ENCODE results near the gene EYA2.
"Not testable (repeated sequence)": the region's sequence is repeated elsewhere in the genome, so short reads cannot be mapped to it uniquely, and the experiment has no call there.

EYA2 gene

DNA sequence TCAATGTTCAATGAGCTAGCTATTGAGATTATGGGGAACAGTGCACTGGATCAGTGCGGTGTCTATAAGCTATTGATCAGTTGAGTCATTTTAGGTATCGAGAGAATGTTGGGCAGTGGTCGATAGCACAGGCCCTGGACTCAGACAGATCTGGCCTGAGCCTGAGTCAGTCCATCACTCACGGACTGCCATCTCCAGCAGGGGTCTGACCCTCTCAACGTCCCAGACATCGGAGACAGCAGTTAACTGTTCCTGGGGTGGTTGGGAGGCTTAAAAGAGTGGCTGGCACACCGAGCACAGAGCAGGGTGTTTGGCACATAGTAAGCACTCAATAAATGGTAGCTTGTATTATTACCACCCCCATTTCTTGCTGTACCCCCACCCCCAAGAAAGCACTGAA is 9.3 kb downstream of the EYA2 start:
- H3K4me1 Mint-ChIP-seq: no peaks in the 10 kb centered on the region
- H3K9me3 Mint-ChIP-seq: no peaks in the 10 kb centered on the region
- H3K36me3 Mint-ChIP-seq: no peaks in the 10 kb centered on the region
- ATAC-seq (replicated peaks) (no peak), DNase-seq (no peak)
- H3K4me3 Mint-ChIP-seq: no peak overlapping the region
- H3K27ac Mint-ChIP-seq: no peak overlapping the region
- peaks cover 16 to 18% of the 10 kb centered on the region in 2 donors for H3K27me3 Mint-ChIP-seq

DNA sequence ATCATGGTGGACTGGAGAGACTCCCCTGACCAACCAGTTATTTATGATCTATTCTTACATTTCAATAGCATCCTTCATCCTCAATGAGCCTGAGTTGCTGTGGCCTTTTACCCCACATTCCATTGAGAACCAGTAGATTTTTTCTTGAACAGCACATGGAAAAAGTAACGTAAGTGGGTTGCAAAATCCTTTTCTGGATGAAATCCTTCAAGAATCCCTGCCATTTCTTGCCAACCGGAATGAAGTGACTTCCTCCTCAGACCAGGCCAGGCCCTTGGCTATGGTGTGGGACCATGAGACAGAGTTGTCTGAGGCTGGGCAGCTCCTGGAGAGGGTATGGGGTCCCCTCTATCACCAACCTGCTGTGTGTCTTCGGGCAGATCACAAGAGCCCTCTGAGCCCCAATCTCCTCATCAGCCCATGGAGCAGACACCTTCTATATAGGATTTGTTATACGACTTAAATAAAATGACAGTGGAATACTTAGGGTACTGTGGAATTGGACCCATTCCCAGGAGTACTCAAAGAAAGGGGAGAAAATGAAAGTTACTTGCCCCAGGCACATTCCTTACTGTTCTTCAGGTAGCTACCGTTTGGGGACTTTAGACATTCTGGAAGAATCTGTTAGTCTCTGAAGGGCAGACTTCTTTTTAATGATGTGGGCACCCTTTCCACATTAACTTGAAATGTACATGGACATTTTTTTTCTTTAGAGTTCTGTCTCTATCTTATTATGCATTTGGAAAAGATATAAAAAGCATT is 10.9 kb downstream of the EYA2 start:
- no peak for ATAC-seq (replicated peaks)
- Mint-ChIP-seq H3K4me3 (no peak overlapping the region), H3K27ac (no peak overlapping the region), H3K27me3 (peaks cover 16 to 23% of the 10 kb centered on the region in 2 donors), H3K9me3 (peaks cover 0 to 4% of the 10 kb centered on the region in 2 donors), H3K4me1 (no peaks in the 10 kb centered on the region), H3K36me3 (no peaks in the 10 kb centered on the region)
- no peak for DNase-seq

DNA sequence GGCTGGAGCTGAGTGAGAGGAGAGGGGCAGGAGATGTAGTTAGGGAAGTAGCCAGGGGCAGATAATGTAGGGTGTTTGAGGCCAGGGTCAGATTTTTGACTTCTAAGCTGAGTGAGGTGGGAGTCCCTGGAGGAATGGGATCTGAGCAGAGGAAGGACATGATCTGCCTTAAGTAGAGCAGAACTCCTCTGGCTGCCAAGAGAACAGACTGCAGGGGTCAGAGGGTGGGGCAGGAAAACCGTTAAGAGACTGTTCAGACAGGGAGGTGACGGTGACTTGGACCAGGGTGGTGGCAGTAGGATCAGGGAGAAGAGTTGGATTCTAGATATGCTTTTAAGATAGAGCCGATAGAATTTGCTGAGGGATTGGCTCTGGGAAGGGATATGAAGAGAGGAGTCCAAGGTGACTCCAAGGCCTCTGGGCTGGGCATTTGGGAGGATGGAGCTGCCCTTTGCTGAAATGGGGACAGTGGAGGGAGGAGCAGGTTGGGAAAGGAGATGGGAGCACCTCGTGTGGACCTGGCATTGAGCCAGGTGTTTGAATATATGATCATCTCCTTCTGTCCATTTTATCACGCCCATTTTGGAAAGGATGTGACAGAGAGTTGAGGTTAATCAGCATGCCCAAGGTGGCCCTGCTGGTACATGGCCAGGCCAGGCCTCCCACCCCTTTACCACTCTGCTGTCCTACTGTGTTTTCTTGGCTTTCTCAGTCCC is 18.8 kb downstream of the EYA2 start:
- H3K27me3 Mint-ChIP-seq: peaks cover 13 to 28% of the 10 kb centered on the region in 2 donors
- peaks cover 2 to 7% of the 10 kb centered on the region in 2 donors for H3K9me3 Mint-ChIP-seq

DNA sequence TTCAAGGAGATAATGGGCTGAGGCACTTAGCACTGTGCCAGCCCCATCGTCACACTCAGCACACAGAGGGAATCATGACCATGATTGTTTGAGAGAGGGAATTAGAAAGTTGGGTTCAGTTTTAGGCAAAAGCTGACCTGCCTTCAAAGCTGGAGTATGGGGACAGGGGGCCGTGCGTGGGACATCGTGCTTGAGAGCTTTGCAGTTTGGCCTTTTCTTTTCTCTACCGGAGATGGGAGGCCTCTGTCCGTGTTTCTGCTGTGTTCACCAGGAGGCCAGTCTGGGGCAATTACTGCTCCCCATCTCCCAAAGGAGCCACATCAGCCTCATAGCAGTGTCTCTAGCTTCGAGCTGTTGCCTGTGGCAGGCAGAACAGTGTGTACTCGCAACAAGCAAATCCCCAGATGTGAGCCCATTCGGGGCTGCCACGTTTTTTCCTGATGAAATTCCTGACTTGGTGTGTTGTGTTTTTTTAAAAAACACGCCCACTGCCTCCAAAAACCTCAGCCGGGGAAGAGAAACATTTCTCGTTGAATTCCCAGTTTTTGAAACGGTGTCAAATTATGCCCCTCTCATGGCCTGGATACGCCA is 20.2 kb downstream of the EYA2 start:
- Mint-ChIP-seq H3K27me3 (peaks cover 13 to 27% of the 10 kb centered on the region in 2 donors), H3K4me3 (no peak overlapping the region), H3K4me1 (no peaks in the 10 kb centered on the region), H3K9me3 (peaks cover 5 to 10% of the 10 kb centered on the region in 2 donors), H3K27ac (no peak overlapping the region), H3K36me3 (no peaks in the 10 kb centered on the region)
- DNase-seq (no peak), ATAC-seq (replicated peaks) (no peak)

More for the DNA sequence above, 18.8 kb downstream of the EYA2 start:
- no peak overlapping the region for H3K4me3 Mint-ChIP-seq
- no peaks in the 10 kb centered on the region for H3K4me1 Mint-ChIP-seq
- no peaks in the 10 kb centered on the region for H3K36me3 Mint-ChIP-seq
- H3K27ac Mint-ChIP-seq: no peak overlapping the region
- DNase-seq: no peak
- no peak for ATAC-seq (replicated peaks)

DNA sequence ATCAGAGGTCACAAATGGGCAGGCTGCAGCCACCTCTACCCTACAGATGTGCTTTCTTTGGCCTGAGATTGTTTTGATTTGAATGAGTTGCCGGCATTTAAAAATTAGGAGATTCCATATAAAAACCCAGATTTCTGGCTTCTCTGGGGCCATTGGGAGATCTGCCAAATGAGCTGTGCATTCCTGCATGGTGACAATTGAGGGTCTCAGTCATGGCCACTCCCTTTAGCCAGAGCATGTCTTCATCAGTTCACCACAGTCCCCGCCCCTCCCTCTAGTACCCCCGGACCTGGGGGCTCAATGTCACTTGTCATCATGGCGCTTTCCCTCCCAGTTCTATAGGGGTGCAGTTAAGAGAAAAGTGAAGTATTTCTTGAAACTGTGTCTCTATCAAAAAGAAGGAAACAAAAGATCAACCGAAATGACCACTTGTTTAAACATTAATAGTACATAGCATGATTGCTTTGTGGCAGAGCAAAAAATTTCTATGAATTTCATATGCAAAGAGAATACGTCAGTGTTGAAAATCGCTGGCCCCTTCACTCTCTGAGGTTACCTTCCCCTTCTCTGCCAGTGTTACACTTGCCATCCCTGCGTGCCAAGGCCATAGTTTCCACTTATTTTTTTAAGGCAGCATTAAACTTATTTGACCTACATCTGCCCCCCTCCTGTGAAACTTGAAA is 21.1 kb downstream of the EYA2 start:
- H3K4me3 Mint-ChIP-seq: no peak overlapping the region
- H3K9me3 Mint-ChIP-seq: peaks cover 5 to 7% of the 10 kb centered on the region in 2 donors
- H3K27me3 Mint-ChIP-seq: peaks cover 16 to 24% of the 10 kb centered on the region in 2 donors
- H3K27ac Mint-ChIP-seq: no peak overlapping the region
- ATAC-seq (replicated peaks) (no peak), DNase-seq (no peak)
- no peaks in the 10 kb centered on the region for H3K4me1 Mint-ChIP-seq
- H3K36me3 Mint-ChIP-seq: no peaks in the 10 kb centered on the region

DNA sequence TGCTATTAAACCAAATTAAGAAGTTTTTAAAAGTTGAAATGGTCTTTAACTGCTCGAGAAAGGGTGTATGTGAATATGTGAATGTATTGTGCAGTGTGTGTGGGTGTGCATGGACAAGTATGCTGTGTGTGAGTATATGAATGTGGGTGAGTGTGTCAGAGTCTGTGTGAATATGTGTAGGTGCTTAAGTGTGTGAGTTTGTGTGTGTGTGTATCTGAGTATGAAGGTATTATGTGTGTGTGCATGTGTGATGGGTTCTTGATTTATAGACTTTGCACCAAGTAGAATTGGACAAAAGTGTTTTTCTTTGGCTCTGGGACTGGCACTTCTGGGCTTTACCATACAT is 21.6 kb downstream of the EYA2 start:
- Mint-ChIP-seq H3K27me3 (peaks cover 21 to 29% of the 10 kb centered on the region in 2 donors), H3K36me3 (no peaks in the 10 kb centered on the region), H3K27ac (no peak overlapping the region), H3K4me3 (no peak overlapping the region), H3K4me1 (no peaks in the 10 kb centered on the region), H3K9me3 (peaks cover 5 to 7% of the 10 kb centered on the region in 2 donors)
- no peak for ATAC-seq (replicated peaks)
- no peak for DNase-seq

DNA sequence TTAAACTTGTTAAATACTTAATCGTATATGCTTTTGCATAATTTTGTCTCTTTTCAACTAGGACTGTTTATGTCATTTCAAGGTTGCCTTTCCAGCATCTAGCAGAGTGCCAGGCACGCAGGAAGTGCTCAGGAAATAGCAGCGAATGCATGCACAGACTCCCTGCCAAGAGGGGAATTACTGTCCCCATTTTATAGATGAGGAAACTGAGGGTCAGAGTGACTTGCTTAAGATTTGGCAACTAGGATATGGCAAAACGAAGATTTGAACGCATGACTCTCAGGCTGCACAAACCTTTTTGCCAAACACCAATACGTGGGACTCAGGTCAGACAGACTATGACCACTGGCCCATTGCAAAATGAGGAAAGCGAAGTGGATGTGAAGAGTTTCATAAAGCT is 22.5 kb downstream of the EYA2 start:
- H3K9me3 Mint-ChIP-seq: peaks cover 5 to 7% of the 10 kb centered on the region in 2 donors
- no peak overlapping the region for H3K27ac Mint-ChIP-seq
- DNase-seq (no peak), ATAC-seq (replicated peaks) (no peak)
- no peaks in the 10 kb centered on the region for H3K36me3 Mint-ChIP-seq
- no peaks in the 10 kb centered on the region for H3K4me1 Mint-ChIP-seq
- H3K27me3 Mint-ChIP-seq: peaks cover 28 to 31% of the 10 kb centered on the region in 2 donors
- no peak overlapping the region for H3K4me3 Mint-ChIP-seq

DNA sequence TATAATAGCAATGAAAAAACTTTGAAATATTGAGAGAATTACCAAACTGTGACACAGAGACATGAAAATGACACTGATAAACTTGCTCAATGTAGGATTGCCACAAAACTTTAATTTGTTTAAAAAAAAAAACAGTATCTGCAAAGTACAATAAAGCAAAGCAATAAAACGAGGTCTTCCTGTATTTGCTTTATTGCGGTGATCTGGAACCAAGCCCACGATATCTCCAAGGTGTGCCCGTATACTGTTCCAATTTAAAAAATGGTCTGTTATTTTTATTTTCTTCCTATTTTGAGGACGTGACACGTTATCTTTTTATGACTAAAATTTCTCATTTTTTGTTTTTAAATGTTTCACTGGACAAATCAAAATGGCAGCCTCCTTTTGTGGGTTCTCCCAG is 25.5 kb downstream of the EYA2 start:
- peaks cover 3% of the 10 kb centered on the region in 2 donors for H3K9me3 Mint-ChIP-seq
- no peak for ATAC-seq (replicated peaks)
- no peak overlapping the region for H3K4me3 Mint-ChIP-seq
- no peaks in the 10 kb centered on the region for H3K4me1 Mint-ChIP-seq
- H3K27ac Mint-ChIP-seq: no peak overlapping the region
- DNase-seq: no peak
- H3K27me3 Mint-ChIP-seq: peaks cover 23 to 35% of the 10 kb centered on the region in 2 donors
- no peaks in the 10 kb centered on the region for H3K36me3 Mint-ChIP-seq

DNA sequence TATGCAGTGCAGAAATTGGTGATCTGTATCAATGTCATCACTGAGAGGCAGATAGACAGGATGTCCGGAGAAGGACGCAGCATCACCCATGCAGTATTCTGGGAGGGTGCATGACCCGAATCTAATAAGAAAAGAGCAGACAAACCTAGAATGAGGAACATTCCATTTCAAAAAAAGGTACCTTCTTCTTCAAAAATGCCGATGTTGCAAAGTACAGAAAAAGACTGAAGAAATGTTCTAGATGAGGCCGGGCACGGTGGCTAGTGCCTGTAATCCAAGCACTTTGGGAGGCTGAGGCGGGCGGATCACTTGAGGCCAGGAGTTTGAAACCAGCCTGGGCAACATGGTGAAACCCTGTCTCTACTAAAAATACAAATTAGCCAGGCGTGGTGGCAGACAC is 28.2 kb downstream of the EYA2 start:
- H3K36me3 Mint-ChIP-seq, H3K4me1 Mint-ChIP-seq: not testable (repeated sequence)
- peaks cover 17 to 28% of the 10 kb centered on the region in 2 donors for H3K27me3 Mint-ChIP-seq

DNA sequence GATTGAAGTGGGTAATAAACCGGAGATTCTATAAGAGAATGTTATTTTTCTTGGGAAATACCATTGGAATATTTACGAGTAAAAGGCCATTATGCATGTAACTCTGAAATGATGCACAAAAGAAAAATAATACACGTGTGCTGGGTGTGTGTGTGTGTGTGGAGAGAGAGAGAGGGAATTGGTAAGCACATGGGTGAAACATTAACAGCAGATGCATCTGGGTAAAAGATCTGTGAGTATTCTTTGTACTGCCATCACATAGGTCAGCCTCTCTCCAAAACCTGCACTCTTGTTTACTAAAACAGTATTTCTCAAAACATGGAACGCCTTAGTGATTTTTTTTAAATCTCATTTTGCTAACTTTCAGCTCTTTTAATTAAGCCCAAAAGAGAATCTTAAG is 28.9 kb downstream of the EYA2 start:
- Mint-ChIP-seq H3K4me1 (no peaks in the 10 kb centered on the region), H3K27me3 (peaks cover 15 to 28% of the 10 kb centered on the region in 2 donors), H3K36me3 (peaks cover 0 to 2% of the 10 kb centered on the region in 2 donors), H3K9me3 (peaks cover 3 to 8% of the 10 kb centered on the region in 2 donors), H3K4me3 (no peak overlapping the region), H3K27ac (no peak overlapping the region)
- ATAC-seq (replicated peaks): no peak
- DNase-seq: no peak

More for the DNA sequence above, 28.2 kb downstream of the EYA2 start:
- not testable (repeated sequence) for H3K27ac Mint-ChIP-seq; H3K4me3 Mint-ChIP-seq; DNase-seq; ATAC-seq (replicated peaks); H3K9me3 Mint-ChIP-seq

DNA sequence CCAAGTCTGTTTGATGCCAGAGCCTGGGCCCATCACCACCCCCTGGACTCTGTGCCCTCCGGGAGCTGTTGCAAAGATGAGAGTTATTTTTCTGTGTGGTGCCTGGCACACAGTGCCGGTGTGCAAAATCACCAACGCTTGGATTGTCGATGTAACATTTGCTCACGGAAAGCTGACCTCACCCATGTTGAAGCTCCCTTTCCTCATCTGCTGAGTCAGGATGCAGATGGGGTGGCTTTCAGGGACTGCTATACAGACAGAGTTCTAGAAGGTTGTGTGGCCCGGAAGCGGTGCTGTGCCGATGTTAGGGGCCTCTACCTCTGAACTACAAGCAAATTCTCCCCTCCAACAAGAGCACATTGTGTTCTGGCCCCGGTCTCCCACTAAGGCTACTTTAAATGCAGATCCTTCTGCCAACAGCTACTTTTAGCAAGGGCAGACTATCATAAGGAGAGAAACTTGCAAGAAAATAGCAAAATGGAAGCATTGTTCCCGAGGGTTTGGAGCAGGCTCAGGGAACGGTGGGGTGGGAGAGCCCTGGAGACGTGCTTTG is 34.0 kb downstream of the EYA2 start:
- Mint-ChIP-seq H3K4me1 (no peaks in the 10 kb centered on the region), H3K27me3 (peaks cover 19 to 26% of the 10 kb centered on the region in 2 donors), H3K4me3 (no peak overlapping the region)

DNA sequence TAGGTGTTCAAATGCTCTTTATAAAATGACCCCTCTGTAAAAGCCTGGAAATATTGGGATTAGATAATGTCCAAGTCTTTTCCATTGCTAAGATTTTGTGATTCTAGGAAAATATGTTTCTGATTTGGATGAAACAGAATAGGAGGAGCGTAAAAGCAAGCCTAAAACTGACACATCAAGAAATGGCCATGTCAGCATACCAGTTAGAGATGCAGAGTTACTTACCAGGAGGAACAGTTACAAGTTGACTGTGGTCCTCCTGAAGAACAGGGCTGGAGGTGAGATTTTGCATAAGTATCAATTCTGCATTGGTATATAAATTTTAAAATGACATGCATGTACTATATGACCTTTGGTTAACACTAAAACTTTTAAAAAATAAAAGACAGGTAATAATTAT is 35.3 kb downstream of the EYA2 start:
- no peaks in the 10 kb centered on the region for H3K4me1 Mint-ChIP-seq
- H3K27ac Mint-ChIP-seq: no peak overlapping the region
- DNase-seq: no peak
- H3K4me3 Mint-ChIP-seq: no peak overlapping the region
- H3K9me3 Mint-ChIP-seq: peaks cover 0 to 5% of the 10 kb centered on the region in 2 donors
- H3K27me3 Mint-ChIP-seq: peaks cover 23 to 33% of the 10 kb centered on the region in 2 donors
- no peak for ATAC-seq (replicated peaks)
- H3K36me3 Mint-ChIP-seq: peaks cover 0 to 2% of the 10 kb centered on the region in 2 donors

More for the DNA sequence above, 34.0 kb downstream of the EYA2 start:
- ATAC-seq (replicated peaks): no peak
- peaks cover 0 to 2% of the 10 kb centered on the region in 2 donors for H3K36me3 Mint-ChIP-seq
- no peak overlapping the region for H3K27ac Mint-ChIP-seq
- DNase-seq: no peak
- peaks cover 0 to 5% of the 10 kb centered on the region in 2 donors for H3K9me3 Mint-ChIP-seq

DNA sequence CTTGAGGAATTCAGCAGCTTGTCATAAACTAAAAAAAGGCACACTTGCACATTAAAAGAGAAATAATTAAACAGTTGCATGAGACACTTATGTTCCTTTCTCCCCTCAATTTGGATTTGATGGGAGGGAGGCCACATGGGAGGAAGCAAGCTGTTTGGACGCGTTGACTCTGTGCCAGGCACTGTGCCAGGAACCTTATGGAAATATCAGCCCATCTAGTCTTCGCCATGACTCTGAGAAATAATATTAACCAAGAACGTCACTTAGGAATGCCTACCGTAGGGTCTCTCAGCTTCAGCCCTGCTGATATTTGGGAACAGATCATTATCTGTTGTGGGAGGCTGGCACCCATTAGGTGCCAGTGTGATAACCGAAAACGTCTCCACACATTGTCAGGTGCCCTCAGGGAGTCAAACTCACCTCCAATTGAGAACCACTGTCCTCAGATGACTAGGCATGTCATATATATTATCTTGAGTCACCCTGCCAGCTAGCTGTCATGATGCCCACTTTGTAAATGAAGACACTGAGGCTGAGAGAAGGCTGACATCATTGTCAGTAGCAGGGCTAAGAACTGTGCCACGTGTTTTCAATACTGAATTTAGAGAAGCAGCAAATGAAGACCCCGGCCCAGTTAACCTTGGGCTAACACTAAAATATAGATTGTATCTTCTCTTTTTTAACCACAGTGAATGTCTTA is 36.1 kb downstream of the EYA2 start:
- peaks cover 0 to 2% of the 10 kb centered on the region in 2 donors for H3K36me3 Mint-ChIP-seq
- H3K4me3 Mint-ChIP-seq: no peak overlapping the region
- no peaks in the 10 kb centered on the region for H3K4me1 Mint-ChIP-seq
- H3K27ac Mint-ChIP-seq: no peak overlapping the region
- ATAC-seq (replicated peaks): no peak
- H3K9me3 Mint-ChIP-seq: peaks cover 0 to 5% of the 10 kb centered on the region in 2 donors
- peaks cover 21 to 38% of the 10 kb centered on the region in 2 donors for H3K27me3 Mint-ChIP-seq
- DNase-seq: no peak
